NCI-H187 treated with DMSO at 0.1 percent for 48 hours (cell line): ENCODE results near the gene APC2.

Experiments
- DNase-seq: peaks from one replicate; lab custom pipeline; 2025; lab: John Stamatoyannopoulos, UW

APC2 gene

DNA sequence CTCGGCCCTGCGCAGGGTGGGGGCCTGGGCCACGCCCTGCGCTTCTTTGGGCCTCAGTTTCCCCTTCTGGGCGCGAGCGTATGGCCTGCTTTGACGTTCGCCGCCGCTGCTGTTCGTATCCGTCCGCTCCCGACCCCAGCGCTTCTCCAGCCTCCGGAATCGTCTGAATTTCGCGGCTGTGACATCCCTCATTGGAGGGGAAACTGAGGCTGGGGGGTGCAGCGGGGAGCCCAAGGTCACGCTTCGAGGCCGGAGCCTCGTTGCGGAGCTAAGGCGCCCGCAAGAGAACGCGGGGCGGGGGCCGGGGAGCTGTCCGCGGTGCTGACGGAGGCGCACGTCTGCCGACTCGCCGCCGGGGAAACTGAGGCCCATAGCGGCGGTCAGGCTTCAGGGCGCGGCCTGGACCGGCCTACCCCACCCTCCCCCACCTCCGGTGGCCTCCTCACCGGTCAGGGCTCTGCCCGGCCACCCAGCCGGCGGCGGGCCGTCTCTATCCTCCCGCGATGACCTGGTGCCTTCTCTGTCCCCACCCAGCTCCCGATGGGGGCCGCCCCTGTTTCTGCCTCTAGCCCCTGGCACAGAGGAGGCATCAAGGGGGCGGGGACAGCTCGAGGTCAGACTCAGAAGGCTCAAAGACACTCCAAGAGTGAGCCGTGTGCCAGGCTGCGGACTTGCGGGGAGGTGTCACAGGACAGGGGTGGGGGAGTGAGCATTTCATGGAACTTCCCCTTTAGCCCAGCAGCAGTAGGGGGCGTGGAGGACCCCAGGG, 3.0 kb upstream of the APC2 start:
- no peak for DNase-seq

DNA sequence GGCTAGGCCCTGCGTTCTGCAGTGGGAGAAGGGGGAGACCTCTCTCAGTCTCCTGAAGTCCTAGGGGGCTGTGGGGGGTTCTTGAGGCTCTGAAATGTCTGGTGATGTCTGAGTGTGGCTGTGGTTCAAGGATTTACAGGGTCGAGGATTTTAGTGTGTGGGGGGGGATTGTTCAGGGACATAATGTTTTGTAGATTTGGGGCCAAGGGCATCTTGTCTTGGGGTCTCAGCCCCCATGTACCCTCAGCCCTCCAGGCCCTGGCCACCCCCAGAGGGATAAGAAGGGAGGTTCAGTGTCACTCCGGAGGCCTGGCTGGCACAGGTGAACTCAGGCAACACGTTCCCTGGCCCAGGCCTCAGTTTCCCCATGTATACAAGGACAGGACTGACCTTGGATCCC, 2.4 kb upstream of the APC2 start:
- DNase-seq = no peak

- DNase-seq = no peak
These were observed 2.0 kb upstream of the APC2 start for GRCh38 chr19:1447944-1448343.

- no peak for DNase-seq
These were observed 1.1 kb downstream of the APC2 start for GRCh38 chr19:1450735-1451731.

- DNase-seq = no peak
These were observed 2.2 kb downstream of the APC2 start for GRCh38 chr19:1451916-1452801.

DNA sequence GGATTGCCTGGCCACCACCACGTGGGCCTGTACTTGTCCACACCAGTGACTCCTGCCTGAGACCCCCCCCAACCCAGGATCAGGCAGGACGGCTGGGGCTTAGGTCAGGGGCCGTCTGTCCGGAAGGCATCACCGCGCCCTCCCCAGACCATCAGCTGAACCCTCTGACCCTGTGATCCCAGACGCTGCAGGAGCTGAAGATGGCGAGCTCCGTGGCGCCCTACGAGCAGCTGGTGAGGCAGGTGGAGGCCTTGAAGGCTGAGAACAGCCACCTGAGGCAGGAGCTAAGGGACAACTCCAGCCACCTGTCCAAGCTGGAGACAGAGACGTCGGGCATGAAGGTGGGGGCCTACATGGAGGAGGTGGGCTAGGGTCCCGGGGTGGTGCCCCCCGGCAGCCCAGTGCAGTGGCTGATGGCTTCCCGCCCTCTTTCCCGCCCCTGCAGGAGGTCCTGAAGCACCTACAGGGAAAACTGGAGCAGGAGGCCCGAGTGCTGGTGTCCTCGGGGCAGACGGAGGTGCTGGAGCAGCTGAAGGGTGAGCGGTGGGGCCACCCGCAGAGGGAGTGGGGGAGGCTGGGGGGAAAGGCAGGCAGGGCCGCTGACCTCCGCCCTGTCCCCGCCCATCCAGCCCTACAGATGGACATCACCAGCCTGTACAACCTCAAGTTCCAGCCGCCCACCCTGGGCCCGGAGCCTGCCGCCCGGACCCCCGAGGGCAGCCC, 3.0 kb downstream of the APC2 start:
- DNase-seq = no peak

- no peak for DNase-seq
These were observed 3.8 kb downstream of the APC2 start for GRCh38 chr19:1453525-1454364.

GRCh38 chr19:1455002-1455335, 5.0 kb downstream of the APC2 start:
- no peak for DNase-seq

DNA sequence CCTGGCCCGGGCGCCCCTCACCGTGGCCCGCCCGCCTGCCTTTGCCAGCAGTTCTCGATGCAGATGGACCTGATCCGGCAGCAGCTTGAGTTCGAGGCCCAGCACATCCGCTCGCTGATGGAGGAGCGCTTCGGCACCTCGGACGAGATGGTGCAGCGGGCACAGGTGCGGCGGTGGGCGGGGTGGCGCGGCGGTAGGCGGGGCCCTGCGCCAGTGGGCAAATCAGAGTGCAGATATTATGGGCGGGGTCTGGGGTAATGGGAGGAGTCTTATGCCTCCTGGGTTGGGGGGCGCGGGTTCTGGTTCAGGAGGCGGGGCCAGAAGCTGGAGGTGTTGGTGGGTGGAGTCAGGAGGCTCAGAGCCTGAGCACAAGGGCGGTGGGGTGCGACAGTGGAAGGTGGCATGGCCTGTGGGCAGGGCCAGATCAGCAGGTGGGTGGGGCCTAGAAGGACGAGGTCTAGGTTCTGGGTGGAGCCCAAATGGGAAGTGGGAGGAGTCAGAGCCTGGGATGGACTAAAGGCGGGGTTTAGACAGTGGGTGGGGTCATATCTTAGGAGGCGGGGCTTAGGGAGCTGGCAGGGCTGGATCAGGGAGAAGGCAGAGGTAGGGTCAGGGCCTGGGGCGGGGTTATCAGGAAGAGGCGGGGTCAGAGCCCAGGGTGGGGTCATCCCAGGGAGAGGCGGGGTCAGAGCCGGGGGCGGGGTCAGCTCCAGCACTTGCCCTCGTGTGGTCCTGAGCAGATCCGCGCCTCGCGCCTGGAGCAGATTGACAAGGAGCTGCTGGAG, 5.6 kb downstream of the APC2 start:
- peak; percentile 87 for DNase-seq

GRCh38 chr19:1456121-1456900, 6.4 kb downstream of the APC2 start:
- no peak for DNase-seq

- no peak for DNase-seq
These were observed 7.3 kb downstream of the APC2 start for GRCh38 chr19:1457031-1457739.

DNA sequence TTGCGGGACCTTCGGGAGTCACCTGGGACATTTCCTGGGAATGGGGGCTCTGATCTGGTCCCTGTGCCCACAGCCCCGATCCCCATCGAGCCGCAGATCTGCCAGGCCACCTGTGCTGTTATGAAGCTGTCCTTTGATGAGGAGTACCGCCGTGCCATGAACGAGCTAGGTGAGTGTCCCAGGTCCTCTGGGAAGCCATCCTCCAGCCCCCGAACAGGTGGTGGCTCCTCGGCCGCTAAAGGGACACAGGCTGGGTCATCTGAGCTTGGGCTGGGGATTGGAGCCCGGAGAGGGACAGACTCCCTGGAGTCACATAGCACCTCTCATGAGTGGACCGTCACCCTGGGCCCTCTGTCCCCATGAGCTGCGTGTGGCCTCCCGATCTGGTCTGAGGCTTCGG, 8.0 kb downstream of the APC2 start:
- DNase-seq = no peak

GRCh38 chr19:1459479-1459878, 9.6 kb downstream of the APC2 start:
- no peak for DNase-seq

DNA sequence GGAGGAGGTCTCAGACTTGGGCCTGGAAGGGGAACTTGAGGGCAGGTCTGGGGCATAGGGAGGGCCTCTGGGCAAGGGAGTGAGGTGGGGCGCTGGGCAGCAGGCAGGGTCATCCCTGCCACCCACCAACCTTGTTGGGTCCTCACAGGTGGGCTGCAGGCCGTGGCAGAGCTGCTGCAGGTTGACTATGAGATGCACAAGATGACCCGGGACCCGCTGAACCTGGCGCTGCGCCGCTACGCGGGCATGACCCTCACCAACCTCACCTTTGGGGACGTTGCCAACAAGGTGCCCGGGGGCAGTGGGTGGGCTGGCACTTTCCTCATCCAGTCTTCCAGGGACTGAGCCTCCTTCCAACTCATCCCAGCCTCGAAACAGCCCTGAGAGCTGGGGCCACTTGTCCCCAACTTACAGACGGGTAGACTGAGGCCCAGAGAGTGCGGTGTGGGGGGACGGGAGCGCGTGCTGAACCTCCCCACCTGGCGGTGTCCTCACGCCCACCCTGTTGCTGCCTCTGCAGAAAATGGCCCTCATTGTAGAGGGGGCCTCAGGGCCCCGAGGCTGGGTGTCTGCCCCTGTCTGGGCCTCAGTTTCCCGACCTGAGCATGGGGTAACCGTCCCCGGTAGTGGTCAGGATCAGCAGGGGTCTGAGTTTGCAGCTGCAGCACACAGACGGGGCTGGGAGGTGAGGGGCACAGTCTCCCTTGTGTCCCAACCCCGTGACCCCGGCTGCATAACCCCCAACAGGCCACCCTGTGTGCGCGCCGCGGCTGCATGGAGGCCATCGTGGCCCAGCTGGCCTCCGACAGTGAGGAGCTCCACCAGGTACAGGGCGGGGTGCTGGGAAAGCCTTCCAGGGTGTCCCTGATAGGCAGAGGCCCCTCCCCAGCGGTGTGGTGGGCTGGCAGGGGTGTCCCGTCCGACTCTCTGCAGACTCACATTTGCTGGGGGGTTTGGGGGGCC, 10.4 kb downstream of the APC2 start:
- DNase-seq = no peak

DNA sequence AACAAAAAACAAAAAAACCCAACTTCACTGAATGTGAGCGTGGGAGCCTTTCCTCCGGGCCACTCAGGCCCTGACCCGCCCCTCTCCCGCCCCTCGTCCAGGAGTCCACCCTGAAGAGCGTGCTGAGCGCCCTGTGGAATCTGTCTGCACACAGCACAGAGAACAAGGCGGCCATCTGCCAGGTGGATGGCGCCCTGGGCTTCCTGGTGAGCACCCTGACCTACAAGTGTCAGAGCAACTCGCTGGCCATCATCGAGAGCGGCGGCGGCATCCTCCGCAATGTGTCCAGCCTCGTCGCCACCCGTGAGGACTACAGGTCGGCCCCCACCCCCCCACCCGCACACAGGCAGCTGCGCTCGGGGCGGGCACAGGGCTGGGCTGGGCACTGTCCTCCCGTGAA, 11.9 kb downstream of the APC2 start:
- no peak for DNase-seq

DNA sequence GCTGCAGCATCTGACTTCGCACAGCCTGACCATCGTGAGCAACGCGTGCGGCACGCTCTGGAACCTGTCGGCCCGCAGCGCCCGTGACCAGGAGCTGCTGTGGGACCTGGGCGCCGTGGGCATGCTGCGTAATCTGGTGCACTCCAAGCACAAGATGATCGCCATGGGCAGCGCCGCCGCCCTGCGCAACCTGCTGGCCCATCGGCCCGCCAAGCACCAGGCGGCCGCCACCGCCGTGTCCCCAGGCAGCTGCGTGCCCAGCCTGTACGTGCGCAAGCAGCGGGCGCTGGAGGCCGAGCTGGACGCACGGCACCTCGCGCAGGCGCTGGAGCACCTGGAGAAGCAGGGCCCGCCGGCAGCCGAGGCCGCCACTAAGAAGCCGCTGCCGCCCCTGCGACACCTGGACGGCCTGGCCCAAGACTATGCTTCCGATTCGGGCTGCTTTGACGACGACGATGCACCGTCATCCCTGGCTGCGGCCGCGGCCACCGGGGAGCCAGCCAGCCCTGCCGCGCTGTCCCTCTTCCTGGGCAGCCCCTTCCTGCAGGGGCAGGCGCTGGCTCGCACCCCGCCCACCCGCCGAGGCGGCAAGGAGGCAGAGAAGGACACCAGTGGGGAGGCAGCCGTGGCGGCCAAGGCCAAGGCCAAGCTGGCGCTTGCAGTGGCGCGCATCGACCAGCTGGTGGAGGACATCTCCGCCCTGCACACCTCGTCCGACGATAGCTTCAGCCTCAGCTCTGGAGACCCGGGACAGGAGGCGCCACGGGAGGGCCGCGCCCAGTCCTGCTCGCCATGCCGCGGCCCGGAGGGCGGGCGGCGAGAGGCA, 15.5 kb downstream of the APC2 start:
- no peak for DNase-seq
